ENCODE results near the gene SLC16A7. TPM values are rescaled to one million over a fixed set of nuclear protein-coding genes. Genes with fewer than 3 reads are reported as not detected.

Gene SLC16A7
- total RNA-seq, 1 donor from 2014 or later: 12.9 TPM

GRCh38 chr12:59575826-59576225 is 20.0 kb upstream of the SLC16A7 start:
- TF ChIP-seq CTCF (conservative IDR thresholded peaks at IDR 0.05): no peak
- Mint-ChIP-seq H3K36me3 (no peaks in the 10 kb centered on the region), H3K27ac (no peak overlapping the region), H3K27me3 (peaks cover 16% of the 10 kb centered on the region), H3K9me3 (peaks cover 4% of the 10 kb centered on the region), H3K4me3 (no peak overlapping the region), H3K4me1 (ENCODE audit: unreplicated experiment) (no peaks in the 10 kb centered on the region)
- DNase-seq (ENCODE audit: extremely low spot score, unreplicated experiment): no peak

DNA sequence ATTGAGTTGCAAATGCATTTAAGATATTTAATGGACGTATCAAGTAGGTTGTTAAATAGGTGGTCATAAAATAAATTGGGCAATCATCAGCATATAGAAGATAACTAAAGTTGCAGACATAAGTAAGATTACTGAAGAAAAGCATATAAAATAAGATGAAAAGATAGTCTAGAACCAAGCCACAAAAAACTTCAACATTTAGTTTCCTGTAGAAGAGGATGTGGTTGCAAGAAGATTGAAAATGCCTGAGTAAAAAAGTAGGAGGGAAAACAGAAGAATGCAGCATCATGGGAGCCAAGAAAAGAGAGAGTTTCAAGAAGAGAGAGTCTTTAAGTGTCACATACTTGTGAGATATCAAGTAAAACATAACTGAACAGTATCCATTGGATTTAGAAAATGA is 17.6 kb upstream of the SLC16A7 start:
- Mint-ChIP-seq H3K36me3 (no peaks in the 10 kb centered on the region), H3K4me1 (ENCODE audit: unreplicated experiment) (no peaks in the 10 kb centered on the region), H3K9me3 (no peaks in the 10 kb centered on the region), H3K27me3 (peaks cover 16% of the 10 kb centered on the region), H3K27ac (no peak overlapping the region), H3K4me3 (no peak overlapping the region)
- TF ChIP-seq CTCF (conservative IDR thresholded peaks at IDR 0.05): no peak
- no peak for DNase-seq (ENCODE audit: extremely low spot score, unreplicated experiment)

- no peak for TF ChIP-seq CTCF (conservative IDR thresholded peaks at IDR 0.05)
- Mint-ChIP-seq H3K4me1 (ENCODE audit: unreplicated experiment) (no peaks in the 10 kb centered on the region), H3K9me3 (no peaks in the 10 kb centered on the region), H3K36me3 (no peaks in the 10 kb centered on the region), H3K27ac (no peak overlapping the region), H3K4me3 (no peak overlapping the region), H3K27me3 (peaks cover 16% of the 10 kb centered on the region)
- no peak for DNase-seq (ENCODE audit: extremely low spot score, unreplicated experiment)
These were observed 16.2 kb upstream of the SLC16A7 start for GRCh38 chr12:59579631-59580030.

- DNase-seq (ENCODE audit: extremely low spot score, unreplicated experiment): no peak
- no peak for TF ChIP-seq CTCF (conservative IDR thresholded peaks at IDR 0.05)
- no peaks in the 10 kb centered on the region for H3K9me3 Mint-ChIP-seq
- H3K4me3 Mint-ChIP-seq: no peak overlapping the region
- H3K27ac Mint-ChIP-seq: no peak overlapping the region
- H3K27me3 Mint-ChIP-seq: peaks cover 16% of the 10 kb centered on the region
- no peaks in the 10 kb centered on the region for H3K36me3 Mint-ChIP-seq
- H3K4me1 Mint-ChIP-seq (ENCODE audit: unreplicated experiment): no peaks in the 10 kb centered on the region
These were observed 15.8 kb upstream of the SLC16A7 start for GRCh38 chr12:59580050-59580449.

DNA sequence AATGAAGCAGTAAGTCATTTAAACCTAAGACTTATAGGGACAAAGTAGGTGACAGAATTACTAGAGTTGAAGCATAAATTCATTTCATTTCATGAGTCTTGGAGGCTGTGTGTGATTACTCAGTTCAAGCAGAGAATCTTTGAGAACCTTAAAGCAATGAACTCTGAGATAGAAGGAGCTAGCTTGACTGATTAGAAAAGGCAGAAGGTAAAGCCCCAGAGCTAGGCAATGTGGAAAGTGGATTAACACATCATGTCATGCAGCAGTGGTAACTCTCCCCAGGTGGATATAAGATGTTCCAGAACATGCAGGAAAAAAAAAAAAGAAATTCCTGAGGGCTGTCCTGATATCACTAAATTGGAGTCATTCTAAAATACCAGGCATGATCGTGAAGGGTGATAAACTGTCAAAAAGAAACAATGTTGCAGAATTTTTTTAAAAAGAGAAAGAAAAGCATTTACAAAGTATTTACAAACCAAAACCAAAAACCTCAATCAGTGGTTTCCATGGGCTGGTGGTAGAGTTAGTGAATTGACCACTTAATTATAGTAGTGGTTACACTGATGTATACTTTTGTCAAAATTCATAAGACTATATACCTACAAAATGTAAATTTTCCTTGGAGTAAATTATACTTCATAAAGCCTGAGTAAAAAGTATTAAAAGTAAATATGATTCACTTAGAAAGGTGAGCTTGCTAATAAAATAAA is 12.7 kb upstream of the SLC16A7 start:
- DNase-seq (ENCODE audit: extremely low spot score, unreplicated experiment): no peak
- H3K4me1 Mint-ChIP-seq (ENCODE audit: unreplicated experiment): no peaks in the 10 kb centered on the region
- no peak for TF ChIP-seq CTCF (conservative IDR thresholded peaks at IDR 0.05)
- no peaks in the 10 kb centered on the region for H3K9me3 Mint-ChIP-seq
- H3K36me3 Mint-ChIP-seq: no peaks in the 10 kb centered on the region
- no peak overlapping the region for H3K4me3 Mint-ChIP-seq
- H3K27me3 Mint-ChIP-seq: peaks cover 16% of the 10 kb centered on the region
- H3K27ac Mint-ChIP-seq: no peak overlapping the region

All from type B pancreatic cell (in vitro differentiated cells).